ENCODE measurements around the gene PALB2.

DNA sequence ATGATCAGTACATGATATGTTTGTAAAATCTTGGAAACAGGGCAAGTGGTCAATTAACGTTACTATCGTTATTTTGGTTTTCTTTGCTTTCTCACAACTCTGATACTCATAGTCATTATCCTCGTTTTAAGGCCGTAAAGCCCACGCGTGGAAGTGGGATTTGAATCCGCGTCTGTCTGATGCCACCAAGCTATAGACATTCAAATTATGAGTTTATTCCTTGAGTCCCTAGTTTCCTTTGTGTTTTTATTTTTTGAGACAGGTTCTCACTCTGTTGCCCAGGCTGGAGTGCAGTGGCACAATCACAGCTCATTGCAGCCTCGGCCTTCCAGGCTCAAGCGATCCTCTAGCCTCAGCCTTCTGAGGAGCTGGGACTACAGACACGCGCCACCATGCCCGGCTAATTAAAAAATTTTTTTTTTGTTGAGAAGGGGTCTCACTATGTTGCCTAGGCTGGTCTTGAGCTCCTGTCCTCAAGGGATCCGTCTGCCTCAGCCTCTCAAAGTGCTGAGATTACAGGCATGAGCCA, 1.2 kb upstream of the PALB2 start:
- TF ChIP-seq TBL1XR1 (IDR thresholded peaks at IDR 0.05; ENCODE audit: low read length in 2 of 2) (no peak), EZH2 (IDR thresholded peaks at IDR 0.05; ENCODE audit: borderline replicate concordance, low read depth, low read length) (no peak), SAP30 (IDR thresholded peaks at IDR 0.05; ENCODE audit: borderline replicate concordance, insufficient read depth, low read depth, low read length, poor library complexity, severe bottlenecking) (no peak), TCF7 (IDR thresholded peaks at IDR 0.05; ENCODE audit: borderline replicate concordance) (no peak), ARNT (IDR thresholded peaks at IDR 0.05) (no peak), POLR2AphosphoS2 (IDR thresholded peaks at IDR 0.05; ENCODE audit: low read length) (no peak), ARHGAP35 (IDR thresholded peaks at IDR 0.05; ENCODE audit: partially characterized antibody) (no peak), TARDBP (IDR thresholded peaks at IDR 0.05) (no peak), NONO (IDR thresholded peaks at IDR 0.05; ENCODE audit: low read depth in 2 of 2, low read length in 1 of 2) (no peak)
- TF ChIP-seq, protein P1, sequence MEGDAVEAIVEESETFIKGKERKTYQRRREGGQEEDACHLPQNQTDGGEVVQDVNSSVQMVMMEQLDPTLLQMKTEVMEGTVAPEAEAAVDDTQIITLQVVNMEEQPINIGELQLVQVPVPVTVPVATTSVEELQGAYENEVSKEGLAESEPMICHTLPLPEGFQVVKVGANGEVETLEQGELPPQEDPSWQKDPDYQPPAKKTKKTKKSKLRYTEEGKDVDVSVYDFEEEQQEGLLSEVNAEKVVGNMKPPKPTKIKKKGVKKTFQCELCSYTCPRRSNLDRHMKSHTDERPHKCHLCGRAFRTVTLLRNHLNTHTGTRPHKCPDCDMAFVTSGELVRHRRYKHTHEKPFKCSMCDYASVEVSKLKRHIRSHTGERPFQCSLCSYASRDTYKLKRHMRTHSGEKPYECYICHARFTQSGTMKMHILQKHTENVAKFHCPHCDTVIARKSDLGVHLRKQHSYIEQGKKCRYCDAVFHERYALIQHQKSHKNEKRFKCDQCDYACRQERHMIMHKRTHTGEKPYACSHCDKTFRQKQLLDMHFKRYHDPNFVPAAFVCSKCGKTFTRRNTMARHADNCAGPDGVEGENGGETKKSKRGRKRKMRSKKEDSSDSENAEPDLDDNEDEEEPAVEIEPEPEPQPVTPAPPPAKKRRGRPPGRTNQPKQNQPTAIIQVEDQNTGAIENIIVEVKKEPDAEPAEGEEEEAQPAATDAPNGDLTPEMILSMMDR (IDR thresholded peaks at IDR 0.05 in 2 of 3, conservative IDR thresholded peaks at IDR 0.05 in 1 of 3; ENCODE audit: insufficient read depth in 2 of 3, low read depth in 1 of 3, low read length in 3 of 3): no peak
- TF ChIP-seq, protein P2, sequence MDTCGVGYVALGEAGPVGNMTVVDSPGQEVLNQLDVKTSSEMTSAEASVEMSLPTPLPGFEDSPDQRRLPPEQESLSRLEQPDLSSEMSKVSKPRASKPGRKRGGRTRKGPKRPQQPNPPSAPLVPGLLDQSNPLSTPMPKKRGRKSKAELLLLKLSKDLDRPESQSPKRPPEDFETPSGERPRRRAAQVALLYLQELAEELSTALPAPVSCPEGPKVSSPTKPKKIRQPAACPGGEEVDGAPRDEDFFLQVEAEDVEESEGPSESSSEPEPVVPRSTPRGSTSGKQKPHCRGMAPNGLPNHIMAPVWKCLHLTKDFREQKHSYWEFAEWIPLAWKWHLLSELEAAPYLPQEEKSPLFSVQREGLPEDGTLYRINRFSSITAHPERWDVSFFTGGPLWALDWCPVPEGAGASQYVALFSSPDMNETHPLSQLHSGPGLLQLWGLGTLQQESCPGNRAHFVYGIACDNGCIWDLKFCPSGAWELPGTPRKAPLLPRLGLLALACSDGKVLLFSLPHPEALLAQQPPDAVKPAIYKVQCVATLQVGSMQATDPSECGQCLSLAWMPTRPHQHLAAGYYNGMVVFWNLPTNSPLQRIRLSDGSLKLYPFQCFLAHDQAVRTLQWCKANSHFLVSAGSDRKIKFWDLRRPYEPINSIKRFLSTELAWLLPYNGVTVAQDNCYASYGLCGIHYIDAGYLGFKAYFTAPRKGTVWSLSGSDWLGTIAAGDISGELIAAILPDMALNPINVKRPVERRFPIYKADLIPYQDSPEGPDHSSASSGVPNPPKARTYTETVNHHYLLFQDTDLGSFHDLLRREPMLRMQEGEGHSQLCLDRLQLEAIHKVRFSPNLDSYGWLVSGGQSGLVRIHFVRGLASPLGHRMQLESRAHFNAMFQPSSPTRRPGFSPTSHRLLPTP (IDR thresholded peaks at IDR 0.05; ENCODE audit: borderline replicate concordance, extremely low read depth, insufficient read length): no peak

Data from K562 (cell line).